ENCODE measurements around the gene PLEKHG2. TPM values are rescaled to one million over a fixed set of nuclear protein-coding genes. Genes with fewer than 3 reads are reported as not detected.
A peak's percentile ranks its signal among the peaks of the same experiment; 100 is the strongest.

Gene PLEKHG2
- total and polyA plus RNA-seq, 9 of the 15 experiments (the other 6 are each of a cell fraction or from before 2014, with no cell fraction given) = 0.98 to 45.7 (median 9.8) TPM

GRCh38 chr19:39407660-39408391, 4.6 kb upstream of the PLEKHG2 start (continued):
- peak; percentile 89 for TF ChIP-seq RBFOX2 (IDR thresholded peaks at IDR 0.05; ENCODE audit: low read depth, low read length)
- peak in 1 of 2 experiments; percentile 12; a peak in 1 of 4 replicates for TF ChIP-seq MAZ (CRISPR knock-in tag; conservative IDR thresholded peaks at IDR 0.05 in 1 of 2, IDR thresholded peaks at IDR 0.05 in 1 of 2)
- TF ChIP-seq TCFL5 (CRISPR knock-in tag; conservative IDR thresholded peaks at IDR 0.05) = no peak
- TF ChIP-seq ZSCAN32 (CRISPR knock-in tag; IDR thresholded peaks at IDR 0.05) = 0 out of 2 replicates have a peak, but pooled peaks have one; percentile 9
- 0 out of 2 replicates have a peak, but pooled peaks have one; percentile 1 for TF ChIP-seq ETV5 (CRISPR knock-in tag; IDR thresholded peaks at IDR 0.05; ENCODE audit: low read depth)
- peak; percentile 22; the same call in 1 of the 2 replicates for TF ChIP-seq ZBTB33 (CRISPR knock-in tag; IDR thresholded peaks at IDR 0.05)
- TF ChIP-seq HMGN3 (IDR thresholded peaks at IDR 0.05; ENCODE audit: borderline replicate concordance, extremely low read depth, insufficient read length, low read depth, low read length) = peak; percentile 56
- peak; percentile 62 for TF ChIP-seq RBM22 (IDR thresholded peaks at IDR 0.05; ENCODE audit: low read depth, low read length, poor library complexity, severe bottlenecking)
- no peak for TF ChIP-seq TSC22D4 (tag; IDR thresholded peaks at IDR 0.05)
- TF ChIP-seq POLR2G (IDR thresholded peaks at IDR 0.05; ENCODE audit: low read depth, low read length) = peak; percentile 82
- TF ChIP-seq RBBP5 (IDR thresholded peaks at IDR 0.05; ENCODE audit: borderline replicate concordance, insufficient read depth, low read length, poor library complexity, severe bottlenecking) = peak; percentile 8
- peak; percentile 19 for TF ChIP-seq TAF1 (IDR thresholded peaks at IDR 0.05; ENCODE audit: control insufficient read depth, extremely low read depth, insufficient read depth, low read length, severe bottlenecking)
- 0 out of 2 replicates have a peak, but pooled peaks have one; percentile 9 for TF ChIP-seq PHB (CRISPR knock-in tag; IDR thresholded peaks at IDR 0.05)
- 0 out of 2 replicates have a peak, but pooled peaks have one; percentile 14 for TF ChIP-seq SAFB (IDR thresholded peaks at IDR 0.05; ENCODE audit: borderline replicate concordance, low read depth, low read length)
- TF ChIP-seq ZNF134 (CRISPR knock-in tag; conservative IDR thresholded peaks at IDR 0.05) = no peak
- TF ChIP-seq, protein P1, sequence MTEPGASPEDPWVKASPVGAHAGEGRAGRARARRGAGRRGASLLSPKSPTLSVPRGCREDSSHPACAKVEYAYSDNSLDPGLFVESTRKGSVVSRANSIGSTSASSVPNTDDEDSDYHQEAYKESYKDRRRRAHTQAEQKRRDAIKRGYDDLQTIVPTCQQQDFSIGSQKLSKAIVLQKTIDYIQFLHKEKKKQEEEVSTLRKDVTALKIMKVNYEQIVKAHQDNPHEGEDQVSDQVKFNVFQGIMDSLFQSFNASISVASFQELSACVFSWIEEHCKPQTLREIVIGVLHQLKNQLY (CRISPR knock-in tag; conservative IDR thresholded peaks at IDR 0.05) = no peak
- peak; percentile 16 for TF ChIP-seq CHD1 (IDR thresholded peaks at IDR 0.05; ENCODE audit: low read length)
- TF ChIP-seq HNRNPL (IDR thresholded peaks at IDR 0.05; ENCODE audit: low read depth, low read length) = peak; percentile 91
- TF ChIP-seq, protein P2, sequence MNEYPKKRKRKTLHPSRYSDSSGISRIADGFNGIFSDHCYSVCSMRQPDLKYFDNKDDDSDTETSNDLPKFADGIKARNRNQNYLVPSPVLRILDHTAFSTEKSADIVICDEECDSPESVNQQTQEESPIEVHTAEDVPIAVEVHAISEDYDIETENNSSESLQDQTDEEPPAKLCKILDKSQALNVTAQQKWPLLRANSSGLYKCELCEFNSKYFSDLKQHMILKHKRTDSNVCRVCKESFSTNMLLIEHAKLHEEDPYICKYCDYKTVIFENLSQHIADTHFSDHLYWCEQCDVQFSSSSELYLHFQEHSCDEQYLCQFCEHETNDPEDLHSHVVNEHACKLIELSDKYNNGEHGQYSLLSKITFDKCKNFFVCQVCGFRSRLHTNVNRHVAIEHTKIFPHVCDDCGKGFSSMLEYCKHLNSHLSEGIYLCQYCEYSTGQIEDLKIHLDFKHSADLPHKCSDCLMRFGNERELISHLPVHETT (CRISPR knock-in tag; conservative IDR thresholded peaks at IDR 0.05 in 1 of 2, IDR thresholded peaks at IDR 0.05 in 1 of 2) = no peak
- TF ChIP-seq, protein P3, sequence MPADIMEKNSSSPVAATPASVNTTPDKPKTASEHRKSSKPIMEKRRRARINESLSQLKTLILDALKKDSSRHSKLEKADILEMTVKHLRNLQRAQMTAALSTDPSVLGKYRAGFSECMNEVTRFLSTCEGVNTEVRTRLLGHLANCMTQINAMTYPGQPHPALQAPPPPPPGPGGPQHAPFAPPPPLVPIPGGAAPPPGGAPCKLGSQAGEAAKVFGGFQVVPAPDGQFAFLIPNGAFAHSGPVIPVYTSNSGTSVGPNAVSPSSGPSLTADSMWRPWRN (IDR thresholded peaks at IDR 0.05; ENCODE audit: low read depth) = no peak
